GM12878 (cell line): ENCODE results near the gene CREB5. TPM values are rescaled to one million over a fixed set of nuclear protein-coding genes. Genes with fewer than 3 reads are reported as not detected.

ENCODE experiments used
- BMI1 ChIP-seq: fragments of 450-650 bp; IDR thresholded peaks from 2 replicates; pipeline ENCODE4 v1.6.1; 2016; ENCODE audit warnings: mild to moderate bottlenecking, moderate library complexity, borderline replicate concordance
- CBX5 ChIP-seq: sonication (generic); IDR thresholded peaks from 2 replicates; pipeline ENCODE4 v1.6.1; 2016; ENCODE audit warnings: low read depth, moderate library complexity, mild to moderate bottlenecking, inconsistent platforms
- EED ChIP-seq: sonication (generic); IDR thresholded peaks from 2 replicates; pipeline ENCODE4 v1.6.1; 2016; ENCODE audit warnings: antibody characterized with exemption, low read depth
- MEF2A ChIP-seq: IDR thresholded peaks from 2 replicates; pipeline ENCODE4 v1.6.1; 2011; ENCODE audit warnings: low read depth, mild to moderate bottlenecking, low read length, moderate library complexity; ENCODE audit not compliant: insufficient read depth
- MTA2 ChIP-seq: fragments of 450-650 bp; IDR thresholded peaks from 2 replicates; pipeline ENCODE4 v1.6.1; 2016; ENCODE audit warnings: low read depth, mild to moderate bottlenecking, moderate library complexity
- MXI1 ChIP-seq: fragments of 150-350 bp; IDR thresholded peaks from 2 replicates; pipeline ENCODE4 v1.6.1; 2011; ENCODE audit warnings: low read depth, mild to moderate bottlenecking, inconsistent platforms, low read length, improper control_type of control experiment
- RFX5 ChIP-seq: IDR thresholded peaks from 2 replicates; pipeline ENCODE4 v1.6.1; 2011; ENCODE audit warnings: low read depth, low read length, improper control_type of control experiment
- ZBTB40 ChIP-seq: fragments of 450-650 bp; IDR thresholded peaks from 2 replicates; pipeline ENCODE4 v1.6.1; 2016; ENCODE audit warnings: mild to moderate bottlenecking, moderate library complexity, borderline replicate concordance
- ZSCAN29 ChIP-seq: fragments of 450-650 bp; IDR thresholded peaks from 2 replicates; pipeline ENCODE4 v1.6.1; 2017; ENCODE audit warnings: mild to moderate bottlenecking, moderate library complexity
- polyA plus RNA-seq, 11 experiments: library from polyadenylated mRNA; depleted of rRNA in 4 of 11; unstranded in 6 of 11; stranded (reverse) in 5 of 11; fragments of >200 nt; fragmentation: Nextera tagmentation in 4 of 11; fragmentation: Illumina TruSeq in 1 of 11; extraction: Ambion mirVana in 4 of 11; extraction: Trizol in 1 of 11; gene quantifications; 1 replicate in 1 of 11; 2 replicates in 10 of 11; pipeline versions ENCODE4 v1.2.1 to v1.2.3, GENCODE V29; 2011 to 2016; ENCODE audit warnings: inconsistent platforms in 2 of 11, missing spikeins in 2 of 11, low read depth in 1 of 11
- total RNA-seq, 4 experiments: library from RNA; depleted of rRNA in 3 of 4; stranded (reverse); fragments of >200 nt in 3 of 4; fragmentation: Illumina TruSeq in 1 of 4; extraction: Trizol in 1 of 4; gene quantifications; 2 replicates each; pipeline versions ENCODE4 v1.2.1 to v1.2.3, GENCODE V29; 2013 to 2021

The CREB5 gene
- total and polyA plus RNA-seq, 10 of the 15 experiments (the other 5 are each of a cell fraction or from before 2014, with no cell fraction given) = 12.9 to 74.1 (median 53.0) TPM

- TF ChIP-seq CBX5 (no peak), ZBTB40 (no peak), MTA2 (peak; percentile 44), EED (peak; percentile 34; the same call in 1 of the 2 replicates), ZSCAN29 (peak; percentile 78), MEF2A (no peak), RFX5 (no peak), BMI1 (0 out of 2 replicates have a peak, but pooled peaks have one; percentile 16), MXI1 (0 out of 2 replicates have a peak, but pooled peaks have one; percentile 15)
Measured at GRCh38 chr7:28410628-28411531, 1.4 kb upstream of the CREB5 start (continued).
